HG02759 (cell line): ENCODE measurements around the gene DCX.
"Not testable (repeated sequence)": the region's sequence is repeated elsewhere in the genome, so short reads cannot be mapped to it uniquely, and the experiment has no call there.

Experiments used
- ATAC-seq: cut with Tn5 transposase; IDR thresholded peaks from one replicate; pipeline ENCODE4 v1.9.1; 2021; ENCODE audit warnings: mild to moderate bottlenecking, moderate library complexity; ENCODE audit not compliant: unreplicated experiment

Gene DCX

DNA sequence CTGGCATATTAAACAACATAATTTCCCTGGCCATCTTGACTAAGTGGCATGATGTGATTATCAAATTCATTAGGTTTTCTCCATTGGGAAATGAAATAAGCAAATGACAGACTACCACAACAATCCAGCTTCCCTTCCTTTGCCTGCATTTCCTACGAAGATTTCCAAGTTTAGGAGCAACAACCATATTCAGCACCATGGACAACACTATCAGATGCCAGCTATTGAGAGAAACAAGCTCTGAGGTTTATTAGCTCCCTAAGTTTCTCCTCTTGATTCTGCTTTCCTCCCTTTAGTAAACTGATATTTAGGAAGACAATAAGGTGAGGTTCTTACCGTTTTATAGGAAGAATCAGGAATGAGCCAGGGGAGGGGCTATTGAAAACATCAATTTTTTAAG is 36.2 kb downstream of the DCX start:
- no peak for ATAC-seq

DNA sequence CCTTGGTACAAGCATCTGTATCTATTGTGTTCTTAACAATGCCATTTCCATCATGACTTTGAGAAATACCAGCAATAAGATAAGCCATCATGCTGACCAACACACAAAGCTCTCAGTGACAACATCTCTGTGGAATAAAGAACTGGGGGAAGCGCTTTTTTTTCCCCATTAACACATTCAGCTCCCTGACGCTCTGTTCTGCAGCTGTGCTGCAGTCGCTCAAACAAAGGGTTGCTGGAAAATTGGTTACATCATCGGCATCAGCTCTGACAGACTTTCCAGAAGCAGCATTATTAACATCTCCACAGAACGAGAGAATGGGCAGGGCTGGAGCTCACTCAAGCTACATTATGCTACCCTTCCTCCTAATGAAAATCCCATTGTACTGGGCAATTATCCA is 39.9 kb downstream of the DCX start:
- ATAC-seq = no peak

DNA sequence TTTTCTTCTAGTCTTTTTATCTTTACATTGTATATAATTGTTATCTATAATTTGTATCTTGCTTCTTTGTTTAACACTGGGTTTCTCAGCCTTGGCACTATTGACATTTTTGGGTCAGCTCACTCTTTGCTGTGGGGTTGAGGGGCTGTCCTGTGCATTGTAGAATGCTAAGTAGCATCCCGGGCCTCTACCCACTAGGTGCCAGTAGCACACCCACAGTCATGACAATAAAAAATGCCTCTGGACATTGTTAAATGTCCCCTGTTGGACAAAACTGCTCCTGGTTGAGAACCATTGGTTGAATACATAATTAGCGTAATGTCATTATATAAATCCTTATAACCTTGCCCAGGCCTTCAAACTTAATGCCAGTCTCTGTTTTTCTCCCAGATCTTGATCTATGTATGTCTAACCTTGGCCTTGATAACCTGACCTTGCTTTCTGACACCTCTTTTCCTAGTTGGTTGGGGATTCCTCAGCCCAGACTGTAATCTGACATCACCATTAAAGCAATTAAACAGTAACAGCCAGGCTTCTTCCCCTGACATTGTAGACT is 46.1 kb downstream of the DCX start:
- no peak for ATAC-seq

DNA sequence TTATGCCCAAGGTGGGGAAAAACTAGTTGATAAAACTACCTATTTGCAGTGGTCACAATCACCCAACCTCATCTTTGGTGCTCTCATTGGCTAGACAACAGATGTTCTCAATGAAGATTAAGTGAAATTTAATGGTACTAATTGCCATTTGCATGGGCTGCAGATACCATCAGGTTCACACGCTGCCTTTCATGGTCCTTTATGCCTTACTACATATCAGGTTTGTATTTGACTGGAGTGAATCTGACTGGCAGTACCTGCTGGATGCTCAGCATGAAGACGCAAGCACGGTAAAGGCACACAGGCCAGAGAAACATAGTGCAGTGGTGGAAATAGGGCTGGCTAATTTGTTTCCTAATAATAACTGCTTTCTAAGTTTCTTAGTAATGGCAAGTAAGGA is 48.3 kb downstream of the DCX start:
- ATAC-seq = no peak

DNA sequence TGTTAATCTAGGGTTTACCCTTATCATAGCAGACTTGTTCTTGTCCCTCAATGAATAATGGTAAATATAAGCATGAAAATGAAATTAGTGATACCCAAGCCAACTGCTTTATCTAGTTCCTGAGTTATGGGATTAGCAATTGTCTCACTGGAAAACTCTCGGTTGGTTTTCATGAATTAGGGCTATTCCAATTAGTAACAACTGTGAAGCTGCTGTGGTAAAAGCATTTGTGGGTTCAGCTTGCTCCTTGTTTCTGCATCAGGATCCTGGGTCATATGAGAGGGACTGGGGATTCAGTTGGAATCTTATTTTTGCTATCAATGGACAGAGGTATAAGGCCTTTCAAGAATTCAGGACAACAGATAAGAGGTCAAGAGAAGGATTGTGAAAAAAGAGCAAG is 50.2 kb downstream of the DCX start:
- no peak for ATAC-seq

DNA sequence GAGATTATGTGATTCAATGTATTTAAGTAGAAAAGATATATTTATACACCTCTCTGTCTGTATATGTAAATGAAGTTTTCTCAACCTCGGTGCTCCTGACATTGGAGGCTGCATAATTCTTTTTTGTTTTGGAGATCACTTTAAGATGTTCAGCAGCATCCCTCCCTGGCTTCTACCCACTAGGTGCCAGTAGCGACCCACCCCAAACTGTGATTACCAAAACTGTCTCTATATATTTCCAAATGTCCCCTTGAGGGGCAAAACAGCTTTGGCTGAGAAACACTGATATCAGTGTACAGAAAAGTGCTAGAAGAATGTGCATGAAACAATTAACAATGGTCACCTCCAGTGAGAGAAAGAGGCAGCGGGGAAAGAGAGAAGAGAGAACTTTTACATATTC is 51.2 kb downstream of the DCX start:
- no peak for ATAC-seq

DNA sequence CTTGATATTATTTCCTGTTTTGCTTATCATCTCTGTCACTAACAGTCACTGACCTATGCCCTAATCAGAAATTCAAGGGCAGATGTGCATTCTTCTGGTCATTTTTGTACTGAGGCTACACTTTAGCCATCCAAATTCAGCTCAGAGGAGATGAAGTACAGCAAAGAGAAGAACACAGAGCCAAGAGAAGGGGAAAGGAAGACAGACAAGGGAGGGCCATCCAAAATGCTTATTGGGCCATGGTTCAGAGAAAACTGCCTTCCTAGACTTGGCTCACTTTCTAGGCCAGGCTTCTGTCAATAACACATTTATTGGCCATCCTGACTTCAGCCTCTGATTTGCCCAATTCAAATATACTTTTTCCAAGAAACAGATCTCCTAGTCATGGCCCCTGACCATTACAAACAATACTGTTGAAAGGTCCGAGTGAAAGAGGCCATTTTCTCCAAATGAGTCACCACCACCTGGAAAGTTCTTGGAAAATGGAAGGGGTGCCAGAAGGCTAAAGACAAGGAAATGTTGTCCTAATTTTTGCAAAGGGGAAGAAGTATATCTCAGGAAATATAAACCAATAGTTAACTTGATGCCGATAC is 56.4 kb downstream of the DCX start:
- no peak for ATAC-seq

DNA sequence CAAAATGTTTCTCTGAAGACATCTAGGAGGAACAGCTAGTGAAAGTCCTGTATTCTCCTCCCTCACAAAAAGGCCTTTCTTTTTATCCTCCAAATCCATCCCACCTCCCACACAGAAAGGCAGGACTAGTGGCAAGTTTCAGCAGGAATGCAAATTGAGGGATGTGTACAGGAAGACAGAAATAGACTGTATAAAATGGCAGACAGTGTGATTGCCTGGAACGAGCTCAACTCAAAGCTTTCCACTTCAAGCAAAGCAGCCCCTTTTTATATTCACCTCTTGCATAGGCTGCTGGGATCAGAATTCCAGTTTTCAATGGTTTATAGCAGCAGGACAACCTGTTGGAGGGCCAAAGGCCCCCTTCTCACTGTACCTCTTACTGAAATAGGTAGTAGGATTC is 57.5 kb downstream of the DCX start:
- no peak for ATAC-seq

DNA sequence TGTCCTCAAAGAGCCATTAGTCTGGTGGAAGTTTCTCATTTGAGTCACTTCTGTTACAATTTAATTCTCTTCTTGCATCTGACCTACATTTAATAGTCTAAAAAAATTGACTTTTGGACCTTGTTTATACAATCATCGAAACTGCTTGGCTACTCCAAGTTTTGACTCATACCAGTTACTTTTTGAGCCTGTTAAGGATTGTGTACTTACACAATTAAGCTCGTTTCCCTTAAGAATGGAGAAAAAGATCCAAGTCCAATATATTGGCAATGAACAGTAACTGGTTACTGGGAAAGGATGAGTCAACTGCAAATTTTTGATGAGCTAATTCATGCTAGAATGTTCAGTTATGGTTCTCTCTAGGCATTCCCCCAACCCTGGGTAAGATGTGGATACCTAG is 58.2 kb downstream of the DCX start:
- ATAC-seq = no peak

DNA sequence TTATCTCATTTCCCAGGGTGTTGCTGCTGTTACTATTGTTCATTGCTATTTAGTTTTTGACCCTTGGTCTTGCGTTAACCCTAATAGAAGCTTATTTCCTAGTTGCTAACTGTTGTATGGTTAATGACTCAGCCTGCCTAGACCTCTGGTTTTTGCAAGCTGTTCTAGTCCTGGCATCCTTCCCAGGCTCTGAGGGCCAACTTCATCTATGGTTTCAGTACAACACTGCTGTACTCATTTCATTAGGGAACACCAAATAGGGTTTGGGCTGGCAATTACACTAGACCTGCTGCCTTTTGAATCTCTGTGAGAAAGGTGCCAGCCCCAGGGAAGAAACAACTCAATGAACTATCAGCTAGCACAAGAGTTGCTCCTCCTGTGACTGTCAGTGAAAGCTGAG is 59.6 kb downstream of the DCX start:
- ATAC-seq = no peak

DNA sequence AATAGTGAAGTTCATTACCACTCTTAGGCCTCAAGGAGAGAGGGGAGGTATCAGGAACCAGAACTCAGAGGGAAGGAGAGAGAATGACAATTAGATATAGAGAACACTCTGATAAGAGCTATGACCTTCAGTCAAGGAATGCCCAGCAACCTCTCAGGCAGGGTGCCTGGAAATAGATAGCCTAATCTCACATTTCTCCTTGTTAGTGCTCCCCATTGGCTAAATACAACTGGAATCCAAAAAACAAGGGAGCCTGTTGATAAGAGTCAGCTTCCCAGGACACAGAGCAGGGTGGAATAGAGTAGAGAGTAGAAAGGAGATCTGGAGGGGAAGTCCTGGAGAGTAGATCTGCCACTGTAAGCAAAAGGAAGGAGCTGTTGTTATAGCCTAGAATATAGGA is 62.1 kb downstream of the DCX start:
- no peak for ATAC-seq

DNA sequence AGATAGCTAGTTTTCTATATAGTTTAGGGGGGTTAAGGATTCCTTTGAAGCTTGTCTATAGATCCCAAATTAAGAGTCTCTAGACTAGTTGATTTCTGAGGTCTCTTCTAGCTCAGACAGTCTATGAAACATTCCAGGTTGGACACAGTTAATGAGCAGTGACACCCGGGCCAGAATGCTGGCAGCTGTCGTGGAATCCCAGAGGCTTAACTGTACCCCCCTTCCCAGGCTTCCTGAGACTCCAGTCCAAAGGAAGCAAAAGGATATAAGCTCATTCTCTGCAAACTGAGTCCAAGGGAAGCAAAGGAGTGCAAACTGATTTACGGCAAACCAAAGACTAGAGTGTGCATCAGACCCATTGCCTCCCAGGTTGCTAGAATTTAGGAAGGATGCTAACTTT is 62.9 kb downstream of the DCX start:
- no peak for ATAC-seq

DNA sequence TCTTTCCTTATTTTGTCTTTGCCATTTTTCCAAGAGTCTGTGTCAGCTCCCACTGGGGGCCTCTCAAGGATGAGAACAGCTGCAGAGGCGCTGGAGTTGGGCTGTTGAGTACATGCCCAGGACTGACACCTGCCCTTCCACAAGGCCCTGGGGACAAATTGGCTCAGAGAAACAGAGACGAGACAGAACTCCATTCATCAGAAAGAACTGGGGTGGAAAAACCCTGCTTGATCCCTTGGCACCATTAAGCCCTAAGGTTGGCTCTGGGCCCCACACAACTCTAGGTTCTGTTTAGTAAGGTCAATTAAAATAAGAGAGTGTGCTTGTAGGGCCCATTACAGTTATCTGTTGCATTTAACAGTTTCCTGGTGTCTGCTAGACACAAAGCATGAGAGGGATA is 63.6 kb downstream of the DCX start:
- ATAC-seq = no peak

DNA sequence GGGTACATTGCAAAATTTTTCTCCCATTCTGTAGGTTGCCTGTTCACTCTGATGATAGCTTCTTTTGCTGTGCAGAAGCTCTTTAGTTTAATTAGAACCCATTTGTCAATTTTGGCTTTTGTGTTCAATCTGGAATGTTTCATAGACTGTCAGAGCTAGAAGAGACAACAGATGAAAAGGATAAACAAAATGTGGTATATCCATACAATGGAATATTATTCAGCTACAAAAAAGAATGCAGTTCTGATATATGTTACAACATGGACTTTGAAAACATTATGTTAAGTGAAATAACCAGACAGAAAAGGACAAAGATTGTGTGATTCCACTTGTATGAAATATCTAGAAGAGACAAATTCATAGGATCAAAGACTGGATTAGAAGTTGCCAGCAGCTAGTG is 65.8 kb downstream of the DCX start:
- ATAC-seq = not testable (repeated sequence)

DNA sequence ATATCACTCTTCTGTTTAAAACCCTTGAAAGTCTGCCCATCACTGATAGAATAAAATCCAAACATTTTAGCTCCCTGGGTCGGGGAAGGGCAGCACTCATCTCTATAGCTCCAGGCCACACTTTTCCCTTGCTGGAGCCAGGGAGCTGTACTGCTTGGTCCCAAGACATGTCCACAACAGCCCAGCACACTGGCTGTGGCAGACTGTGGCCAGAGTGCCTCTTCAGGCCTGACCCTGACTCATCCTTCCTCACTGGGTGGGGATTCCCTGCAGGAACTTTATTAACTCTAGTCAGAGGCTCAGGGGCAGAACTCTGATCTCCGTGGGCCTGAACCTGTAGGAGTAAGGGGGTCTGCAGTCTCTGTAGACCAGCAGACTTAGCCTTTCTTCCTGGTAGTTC is 71.9 kb downstream of the DCX start:
- no peak for ATAC-seq

DNA sequence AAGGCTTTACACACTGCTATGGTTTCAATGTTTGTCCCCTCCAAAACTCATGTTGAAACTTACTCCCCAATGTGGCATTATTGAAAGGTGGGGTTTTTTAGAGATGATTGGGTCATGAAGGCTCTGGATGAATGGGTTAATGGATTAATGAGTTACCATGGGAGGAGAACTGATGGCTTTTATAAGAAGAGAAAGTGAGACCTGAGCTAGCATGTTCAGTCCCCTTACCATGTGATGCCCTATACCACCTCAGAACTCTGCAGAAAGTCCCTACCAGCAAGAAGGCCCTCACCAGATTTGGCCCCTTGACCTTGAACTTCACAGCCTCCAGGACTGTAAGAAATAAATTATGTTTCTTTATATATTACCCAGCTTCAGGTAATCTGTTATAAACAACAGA is 72.8 kb downstream of the DCX start:
- no peak for ATAC-seq

DNA sequence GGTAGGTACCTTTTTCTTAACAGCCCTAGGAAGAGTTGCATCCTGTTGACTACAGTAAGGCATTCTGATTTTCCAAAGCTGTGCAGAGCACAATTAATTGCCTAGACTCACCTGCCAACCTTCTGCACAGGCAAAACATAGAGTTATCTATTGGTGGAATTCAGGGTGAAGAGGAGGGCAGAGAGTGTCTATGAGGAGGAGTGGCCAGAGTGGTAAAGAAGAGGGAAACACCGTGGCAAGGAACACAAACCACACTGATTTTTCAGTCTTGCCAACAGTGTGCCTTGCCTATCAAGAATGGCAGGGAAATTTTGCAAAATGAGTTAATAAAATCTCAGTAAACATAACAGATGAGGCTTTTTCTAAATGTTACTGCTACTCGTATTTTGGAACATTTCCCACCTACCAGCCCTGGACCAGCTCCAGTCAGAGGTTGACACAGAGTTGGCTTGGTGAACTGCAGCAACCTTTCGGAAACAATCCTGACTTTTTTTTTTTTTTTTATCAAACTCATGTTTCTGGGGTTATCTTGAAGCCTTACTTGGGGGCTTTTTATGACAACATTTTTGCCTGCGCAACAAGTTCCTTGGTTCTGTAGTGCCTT is 73.8 kb downstream of the DCX start:
- ATAC-seq = no peak

DNA sequence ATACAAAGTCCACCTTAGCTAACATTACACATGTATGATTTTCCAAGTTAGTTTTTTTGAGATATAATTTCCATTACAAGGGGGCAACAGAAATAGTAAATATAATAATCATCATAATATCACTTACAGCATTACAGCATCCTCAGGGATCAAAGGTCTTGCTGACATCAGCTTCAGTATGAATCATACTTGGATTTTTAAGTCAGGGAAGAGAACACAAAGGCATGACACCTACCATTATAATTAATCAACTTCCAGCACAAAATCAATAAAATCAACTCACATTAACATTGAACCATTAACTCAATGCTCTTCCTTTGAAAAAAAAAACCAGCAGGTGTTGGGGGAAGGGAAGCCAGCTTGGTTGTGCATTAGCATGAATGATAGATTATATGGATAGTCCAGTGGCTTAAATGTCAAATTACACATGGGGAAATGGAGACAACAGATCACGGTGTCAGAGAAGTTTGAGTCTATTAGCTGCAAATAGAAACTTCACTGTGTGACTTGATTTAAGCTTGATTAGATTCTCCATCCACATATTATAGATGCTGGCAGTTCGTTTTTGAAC is 74.8 kb downstream of the DCX start:
- no peak for ATAC-seq

DNA sequence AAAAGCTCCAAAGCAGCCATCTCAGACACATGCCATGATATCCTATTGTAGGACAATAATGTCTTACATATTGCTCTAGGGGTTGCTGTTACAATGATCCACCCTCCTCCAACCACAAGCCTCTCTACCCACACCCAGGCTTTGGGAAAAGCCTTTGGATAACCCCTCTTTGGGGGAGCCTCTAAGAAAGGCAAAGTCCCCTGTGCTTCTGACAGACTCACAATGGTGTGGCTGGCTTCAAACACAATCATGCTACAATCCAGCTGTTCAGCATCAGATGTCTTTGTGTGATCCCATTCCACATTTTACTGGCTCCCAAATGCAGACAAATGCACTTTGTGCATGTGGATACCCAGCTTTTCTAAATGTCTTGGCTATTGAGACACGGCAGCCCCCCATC is 75.9 kb downstream of the DCX start:
- ATAC-seq = no peak

DNA sequence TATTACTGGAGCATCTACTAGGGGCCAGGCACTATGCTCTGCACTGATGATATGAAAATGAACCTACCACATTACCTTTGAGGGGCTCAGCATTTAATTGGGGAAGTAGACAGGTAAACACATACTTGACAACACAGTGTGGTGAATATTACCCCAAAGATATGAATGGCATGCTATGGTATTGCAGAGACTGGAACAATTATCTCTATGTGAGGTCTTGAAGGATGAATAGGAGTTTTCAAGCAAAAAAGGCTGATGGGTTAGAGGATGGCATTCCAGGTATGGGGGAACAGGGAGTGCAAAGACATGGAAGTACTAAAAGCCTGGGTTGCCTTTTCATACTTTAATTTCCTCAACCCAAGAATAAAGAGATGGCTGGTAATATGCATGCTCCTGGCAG is 82.6 kb downstream of the DCX start:
- ATAC-seq = no peak

DNA sequence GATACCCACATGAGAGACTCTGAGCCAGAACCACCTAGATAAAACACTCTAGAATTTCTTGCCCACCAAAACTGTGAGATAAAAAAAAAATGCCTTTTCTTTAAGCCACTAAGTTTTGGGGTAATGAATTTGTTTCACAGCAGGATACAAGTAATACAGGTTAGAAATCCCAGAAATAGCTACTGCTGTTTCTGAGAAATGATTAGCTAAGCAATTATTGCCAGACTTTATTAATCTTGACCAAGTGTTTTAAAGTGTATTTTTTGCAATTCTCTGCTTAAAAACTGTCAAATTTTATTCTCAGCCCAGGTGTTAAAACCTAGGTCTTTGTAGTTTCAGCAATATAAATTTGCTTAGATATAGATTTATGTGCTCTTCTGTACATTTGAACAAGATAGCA is 83.1 kb downstream of the DCX start:
- ATAC-seq = no peak

DNA sequence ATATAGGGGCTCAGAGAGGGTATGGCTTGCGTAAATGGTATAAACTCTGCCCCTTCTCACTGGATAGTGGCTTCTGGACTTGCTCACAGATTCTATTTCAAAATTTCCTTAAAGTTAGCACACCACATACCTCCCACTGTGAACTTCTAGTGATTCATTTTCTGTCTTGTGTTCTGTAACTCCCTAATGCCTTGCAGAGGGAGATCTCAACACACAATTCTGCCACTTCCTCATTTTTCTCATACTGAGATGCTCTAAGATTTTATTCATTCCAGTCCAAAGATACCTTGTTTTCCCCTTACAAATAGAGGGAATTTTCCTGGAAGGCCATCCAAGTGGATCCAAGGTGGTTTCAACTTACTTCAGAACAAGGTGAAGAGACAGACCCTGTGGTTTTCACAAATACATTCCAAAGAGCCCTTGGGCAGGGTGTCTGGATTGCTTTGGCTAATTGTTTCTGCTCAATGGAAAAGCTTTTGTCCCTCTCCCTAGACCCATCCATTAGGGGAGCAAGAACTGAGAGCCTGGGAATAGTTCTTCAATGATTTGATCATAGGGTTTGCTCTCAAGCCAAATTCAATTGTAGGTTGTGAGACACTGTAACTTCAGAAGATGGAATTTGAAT is 89.6 kb downstream of the DCX start:
- no peak for ATAC-seq
